Testis (tissue), 2 donors: Measurements from ENCODE around the gene CARTPT.

Experiments
- CTCF ChIP-seq, 3 experiments: fragments of 450-650 bp in 2 of 3; fragments of 200-600 bp in 1 of 3; sonication (generic) in 1 of 3; IDR thresholded peaks; one replicate each; pipeline ENCODE4 v1.5.1; 2016 to 2019; ENCODE audit warnings: antibody characterized with exemption in 3 of 3, mild to moderate bottlenecking in 2 of 3, moderate library complexity in 1 of 3
- POLR2A ChIP-seq: fragments of 450-650 bp; IDR thresholded peaks from one replicate; pipeline ENCODE4 v1.6.1; 2017; ENCODE audit warnings: antibody characterized with exemption, mild to moderate bottlenecking, moderate library complexity

- TF ChIP-seq CTCF (IDR thresholded peaks at IDR 0.05) (no peak), POLR2A (no peak)
Measured at GRCh38 chr5:71706906-71707305, 12.2 kb upstream of the CARTPT start.
